ENCODE measurements around the gene RNF166.

The RNF166 gene

DNA sequence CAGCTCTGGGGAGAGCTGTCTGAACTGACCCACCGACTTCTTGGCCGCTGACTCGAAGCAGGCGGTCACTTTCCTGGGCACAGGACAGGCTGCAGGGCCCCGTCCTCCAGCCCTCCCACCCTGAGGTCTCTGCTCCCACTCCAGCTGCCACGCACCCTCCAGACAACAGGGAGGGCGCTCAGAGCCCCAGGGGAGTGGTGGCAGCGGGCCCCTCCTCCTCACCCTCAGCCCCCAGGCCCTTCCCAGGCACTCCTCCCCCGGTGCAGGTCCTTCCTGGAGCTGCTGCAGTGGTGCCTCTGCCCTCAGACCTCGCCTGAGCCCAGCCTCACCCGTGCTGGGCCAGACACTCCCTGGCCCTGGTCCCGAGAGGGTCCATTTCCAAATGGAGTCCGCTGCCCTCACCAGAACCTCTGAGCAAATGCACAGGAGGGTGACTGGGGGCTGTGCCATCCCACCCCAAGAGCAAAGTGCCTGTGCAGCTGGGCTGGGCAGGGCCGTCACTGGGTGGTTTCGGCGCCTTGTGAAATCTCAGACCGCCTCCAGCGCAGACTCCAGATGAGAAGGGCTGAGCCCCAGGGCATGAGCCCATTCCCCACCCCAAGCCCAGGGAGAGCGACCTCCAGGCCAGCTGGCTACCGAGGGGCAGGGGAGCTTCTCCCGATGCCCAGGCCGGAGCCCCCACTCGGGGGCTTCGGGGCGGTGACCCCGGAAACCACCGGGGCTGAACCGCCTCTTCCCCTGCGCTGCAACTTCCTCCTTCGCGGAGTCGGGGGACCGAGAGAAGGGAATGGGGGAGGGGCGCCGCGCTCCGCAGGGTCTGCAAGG is 56.1 kb downstream of the RNF166 start:
- H3K9me3 ChIP-seq (ENCODE audit: control insufficient read depth, insufficient read depth, low read length) = no peaks in the 10 kb centered on the region
- H3K9ac ChIP-seq (ENCODE audit: low read depth, low read length) = peak overlapping the region; percentile 79
- no peaks in the 10 kb centered on the region; the same call in 1 of the 2 replicates for H3K4me1 ChIP-seq (ENCODE audit: insufficient read depth, low read length)
- H3K36me3 ChIP-seq (ENCODE audit: insufficient read depth, low read length) = no peaks in the 10 kb centered on the region

DNA sequence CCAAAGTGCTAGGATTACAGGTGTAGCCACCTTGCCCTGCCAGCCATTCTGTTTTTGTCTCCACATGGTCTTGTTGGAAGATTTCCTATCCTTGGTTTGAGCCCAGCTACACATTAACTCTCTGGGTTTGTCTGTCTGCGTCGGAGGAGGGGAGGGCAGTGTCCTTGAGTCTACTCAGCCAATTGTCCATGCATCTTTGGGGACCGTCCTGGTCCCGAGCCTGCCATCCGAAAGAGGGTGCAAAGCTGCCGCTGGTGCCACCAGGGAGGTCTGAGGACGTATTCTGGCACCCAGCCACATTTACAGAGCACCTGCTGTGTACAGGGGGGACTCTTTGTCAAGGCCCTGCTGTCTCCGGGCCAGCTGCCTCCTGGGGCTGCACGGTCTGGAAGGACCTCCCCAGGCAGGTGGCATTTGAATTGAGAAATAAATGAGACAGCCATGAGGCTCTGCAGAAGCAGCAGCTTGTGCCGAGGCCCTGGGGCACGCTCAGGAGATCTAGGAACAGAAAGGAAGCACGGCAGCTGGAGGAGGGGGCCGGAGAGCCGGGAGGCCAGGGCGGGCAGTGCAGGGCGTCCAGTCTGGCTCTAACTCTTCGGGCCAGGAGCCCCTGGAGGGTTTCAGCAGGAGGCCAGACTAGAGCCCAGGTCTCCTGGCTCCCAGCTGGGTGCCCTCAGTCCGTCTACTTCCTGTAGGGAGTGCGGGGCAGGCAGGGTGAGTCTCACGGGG is 56.8 kb downstream of the RNF166 start:
- Histone ChIP-seq H3K9me3 (ENCODE audit: control insufficient read depth, insufficient read depth, low read length) (no peaks in the 10 kb centered on the region), H3K4me1 (ENCODE audit: insufficient read depth, low read length) (no peaks in the 10 kb centered on the region; the same call in 1 of the 2 replicates), H3K36me3 (ENCODE audit: insufficient read depth, low read length) (no peaks in the 10 kb centered on the region), H3K9ac (ENCODE audit: low read depth, low read length) (peak overlapping the region; percentile 79; the same call in 1 of the 2 replicates)

DNA sequence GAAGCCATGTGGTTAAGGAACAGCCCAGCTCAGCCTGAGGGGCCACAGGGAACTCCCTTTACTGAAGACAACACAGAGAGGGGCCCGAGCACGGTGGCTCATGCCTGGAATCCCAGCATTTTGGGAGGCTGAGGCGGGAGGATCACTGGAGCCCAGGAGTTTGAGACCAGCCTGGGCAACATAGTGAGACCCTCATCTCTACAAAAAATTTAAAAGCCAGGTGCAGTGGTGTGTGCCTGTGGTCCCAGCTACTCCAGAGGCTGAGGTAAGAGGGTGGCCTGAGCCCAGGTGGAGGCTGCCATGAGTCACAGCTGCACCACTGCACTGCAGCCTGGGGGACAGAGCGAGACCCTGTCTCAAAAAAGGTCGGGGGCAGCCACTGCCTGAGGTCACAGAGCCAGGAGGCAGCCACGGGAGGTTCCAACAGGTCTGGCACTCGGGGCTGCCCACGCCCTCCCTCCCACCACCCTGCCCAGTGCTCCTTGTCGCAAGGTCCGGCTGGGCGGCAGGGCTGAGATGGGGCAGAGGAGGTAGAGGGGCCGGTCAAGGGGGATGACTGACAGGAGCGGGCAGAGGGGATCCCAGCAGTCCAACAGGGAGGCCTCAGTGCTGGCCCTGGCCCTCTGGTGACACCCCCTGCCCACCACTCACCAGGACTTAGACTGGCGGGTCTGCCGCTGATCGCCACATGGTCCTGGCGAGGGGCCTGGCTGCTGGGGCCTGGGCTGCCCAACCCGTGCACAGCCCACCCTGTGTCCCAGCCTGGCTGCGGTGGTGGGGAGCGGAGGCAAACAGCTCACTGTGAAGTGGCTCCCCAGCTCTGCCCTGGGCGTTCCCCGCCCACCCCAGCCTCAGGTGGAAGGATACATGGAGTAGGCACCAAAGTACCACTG is 58.8 kb downstream of the RNF166 start:
- H3K4me1 ChIP-seq (ENCODE audit: insufficient read depth, low read length) = no peaks in the 10 kb centered on the region; the same call in 1 of the 2 replicates
- no peak overlapping the region for H3K9ac ChIP-seq (ENCODE audit: low read depth, low read length)

More for the DNA sequence above, 58.8 kb downstream of the RNF166 start:
- Histone ChIP-seq H3K36me3 (ENCODE audit: insufficient read depth, low read length) (no peaks in the 10 kb centered on the region), H3K9me3 (ENCODE audit: control insufficient read depth, insufficient read depth, low read length) (no peaks in the 10 kb centered on the region)

Measured in ES-I3 (cell line).